HUES48 (cell line): ENCODE data around the gene E2F7.

Source experiments
- H3K27ac ChIP-seq: one replicate; pipeline ENCODE4 v1.7.0; 2013; ENCODE audit warnings: low read depth, low read length, inconsistent platforms
- H3K27me3 ChIP-seq: 2 replicates; pipeline ENCODE4 v1.6.1; 2013; ENCODE audit warnings: mild to moderate bottlenecking, low read length; ENCODE audit not compliant: control insufficient read depth, insufficient read depth
- H3K36me3 ChIP-seq: 2 replicates; pipeline ENCODE4 v1.6.1; 2013; ENCODE audit warnings: low read length; ENCODE audit not compliant: control insufficient read depth, insufficient read depth
- H3K4me1 ChIP-seq: 2 replicates; pipeline ENCODE4 v1.6.1; 2013; ENCODE audit warnings: mild to moderate bottlenecking, low read length; ENCODE audit not compliant: control insufficient read depth, insufficient read depth
- H3K4me3 ChIP-seq: 2 replicates; pipeline ENCODE4 v1.5.1; 2013; ENCODE audit warnings: mild to moderate bottlenecking, low read depth, low read length
- H3K9ac ChIP-seq: 2 replicates; pipeline ENCODE4 v1.6.1; 2013; ENCODE audit warnings: mild to moderate bottlenecking, low read depth, low read length, moderate library complexity
- H3K9me3 ChIP-seq: 2 replicates; pipeline ENCODE4 v1.6.1; 2013; ENCODE audit warnings: low read length; ENCODE audit not compliant: control insufficient read depth, insufficient read depth

E2F7 gene

GRCh38 chr12:77013091-77013490 lies 52.3 kb downstream of the E2F7 start:
- Histone ChIP-seq H3K27ac (no peak overlapping the region), H3K36me3 (peaks cover 3% of the 10 kb centered on the region; the same call in 1 of the 2 replicates), H3K4me1 (peaks cover 10% of the 10 kb centered on the region), H3K27me3 (no peaks in the 10 kb centered on the region), H3K9ac (no peak overlapping the region), H3K9me3 (no peaks in the 10 kb centered on the region), H3K4me3 (no peak overlapping the region)

- no peaks in the 10 kb centered on the region for H3K4me1 ChIP-seq
- no peak overlapping the region for H3K27ac ChIP-seq
- no peaks in the 10 kb centered on the region for H3K27me3 ChIP-seq
- H3K36me3 ChIP-seq, result no peaks in the 10 kb centered on the region
- no peak overlapping the region for H3K9ac ChIP-seq
- no peaks in the 10 kb centered on the region for H3K9me3 ChIP-seq
- no peak overlapping the region for H3K4me3 ChIP-seq
These were observed 54.4 kb downstream of the E2F7 start for GRCh38 chr12:77010691-77011548.

DNA sequence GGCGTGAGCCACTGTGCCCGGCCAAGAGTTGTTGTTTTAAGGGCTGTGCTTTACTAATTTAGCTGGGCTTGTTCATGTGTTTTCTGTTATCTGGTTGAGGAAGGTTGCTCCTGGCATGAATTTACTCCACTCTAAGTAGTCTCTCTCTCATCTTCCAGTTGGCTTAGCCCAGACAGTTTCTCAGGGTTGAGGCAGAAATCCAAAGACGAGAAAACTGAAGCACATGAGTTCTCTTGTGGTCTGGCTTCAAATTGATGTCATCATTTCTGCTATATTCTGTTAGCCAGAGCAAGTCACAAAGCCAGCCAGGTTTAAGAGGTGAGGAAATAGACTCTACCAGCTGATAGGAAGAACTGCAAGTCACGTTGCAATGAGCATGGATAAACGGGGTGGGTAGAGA lies 57.9 kb downstream of the E2F7 start:
- no peaks in the 10 kb centered on the region for H3K36me3 ChIP-seq
- no peaks in the 10 kb centered on the region for H3K4me1 ChIP-seq
- H3K27ac ChIP-seq, result no peak overlapping the region
- H3K9ac ChIP-seq, result no peak overlapping the region
- H3K9me3 ChIP-seq, result no peaks in the 10 kb centered on the region
- H3K4me3 ChIP-seq, result no peak overlapping the region
- no peaks in the 10 kb centered on the region for H3K27me3 ChIP-seq

GRCh38 chr12:77005611-77006098 lies 59.7 kb downstream of the E2F7 start:
- Histone ChIP-seq H3K9me3 (no peaks in the 10 kb centered on the region), H3K4me1 (no peaks in the 10 kb centered on the region), H3K27ac (no peak overlapping the region), H3K36me3 (no peaks in the 10 kb centered on the region), H3K9ac (no peak overlapping the region), H3K4me3 (no peak overlapping the region), H3K27me3 (no peaks in the 10 kb centered on the region)

DNA sequence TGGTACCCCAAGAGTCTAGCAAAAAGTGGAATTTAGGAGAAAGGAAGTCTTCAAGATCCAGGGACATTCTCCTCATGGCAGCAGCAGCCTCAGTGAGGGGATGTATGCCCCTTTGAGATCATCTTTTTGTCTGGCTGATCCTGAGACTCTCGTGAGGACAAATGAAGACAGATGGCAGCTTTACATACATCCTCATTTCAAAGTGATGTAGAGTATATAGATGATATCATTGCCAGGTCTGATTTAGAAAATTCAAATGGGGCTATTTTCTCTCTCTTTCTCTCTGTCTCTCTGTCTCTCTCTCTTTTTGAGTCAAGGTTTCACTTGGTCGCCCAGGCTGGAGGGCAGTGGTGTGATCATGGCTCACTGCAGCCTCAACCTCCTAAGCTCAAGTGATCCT lies 61.5 kb downstream of the E2F7 start:
- H3K27ac ChIP-seq, result no peak overlapping the region
- no peaks in the 10 kb centered on the region for H3K27me3 ChIP-seq
- no peak overlapping the region for H3K4me3 ChIP-seq
- H3K9ac ChIP-seq, result no peak overlapping the region
- no peaks in the 10 kb centered on the region for H3K9me3 ChIP-seq
- H3K36me3 ChIP-seq, result no peaks in the 10 kb centered on the region
- no peaks in the 10 kb centered on the region for H3K4me1 ChIP-seq

- H3K36me3 ChIP-seq, result no peaks in the 10 kb centered on the region
- no peak overlapping the region for H3K27ac ChIP-seq
- no peaks in the 10 kb centered on the region for H3K4me1 ChIP-seq
- H3K27me3 ChIP-seq, result no peaks in the 10 kb centered on the region
- no peak overlapping the region for H3K4me3 ChIP-seq
- no peak overlapping the region for H3K9ac ChIP-seq
- H3K9me3 ChIP-seq, result no peaks in the 10 kb centered on the region
These were observed 62.1 kb downstream of the E2F7 start for GRCh38 chr12:77003246-77003645.

GRCh38 chr12:77002382-77002781 lies 63.0 kb downstream of the E2F7 start:
- Histone ChIP-seq H3K36me3 (no peaks in the 10 kb centered on the region), H3K9me3 (no peaks in the 10 kb centered on the region), H3K27ac (no peak overlapping the region), H3K27me3 (no peaks in the 10 kb centered on the region), H3K4me3 (no peak overlapping the region), H3K4me1 (no peaks in the 10 kb centered on the region), H3K9ac (no peak overlapping the region)

- no peak overlapping the region for H3K27ac ChIP-seq
- no peaks in the 10 kb centered on the region for H3K27me3 ChIP-seq
- no peaks in the 10 kb centered on the region for H3K4me1 ChIP-seq
- no peak overlapping the region for H3K4me3 ChIP-seq
- H3K36me3 ChIP-seq, result no peaks in the 10 kb centered on the region
- H3K9me3 ChIP-seq, result no peaks in the 10 kb centered on the region
- no peak overlapping the region for H3K9ac ChIP-seq
These were observed 64.1 kb downstream of the E2F7 start for GRCh38 chr12:77001276-77001675.

GRCh38 chr12:76998908-76999556 lies 66.3 kb downstream of the E2F7 start:
- Histone ChIP-seq H3K27me3 (no peaks in the 10 kb centered on the region), H3K4me1 (no peaks in the 10 kb centered on the region), H3K27ac (no peak overlapping the region), H3K4me3 (no peak overlapping the region), H3K9me3 (no peaks in the 10 kb centered on the region), H3K9ac (no peak overlapping the region), H3K36me3 (no peaks in the 10 kb centered on the region)

DNA sequence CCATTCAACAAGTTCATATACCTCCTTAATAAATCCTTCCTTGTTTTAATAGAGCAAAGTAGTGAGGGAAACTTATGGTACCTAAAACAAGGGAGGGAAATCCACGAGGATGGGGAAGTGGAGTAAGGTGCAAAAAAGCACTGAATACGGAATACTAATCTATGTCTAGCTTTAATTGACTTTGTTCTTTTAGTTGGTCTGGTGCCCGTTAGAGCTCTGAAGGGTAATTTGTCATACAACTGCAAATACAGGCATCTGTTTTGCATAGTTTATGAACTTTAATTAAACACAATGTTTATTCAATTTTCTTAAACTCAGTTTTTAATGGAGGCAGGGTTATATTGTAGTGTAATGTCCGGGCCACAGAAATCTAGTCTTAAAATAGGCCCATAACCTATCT lies 67.0 kb downstream of the E2F7 start:
- no peak overlapping the region for H3K27ac ChIP-seq
- no peaks in the 10 kb centered on the region for H3K36me3 ChIP-seq
- H3K9me3 ChIP-seq, result no peaks in the 10 kb centered on the region
- H3K4me3 ChIP-seq, result no peak overlapping the region
- H3K4me1 ChIP-seq, result no peaks in the 10 kb centered on the region
- H3K9ac ChIP-seq, result no peak overlapping the region
- H3K27me3 ChIP-seq, result no peaks in the 10 kb centered on the region

GRCh38 chr12:76997011-76997780 lies 68.2 kb downstream of the E2F7 start:
- Histone ChIP-seq H3K9me3 (no peaks in the 10 kb centered on the region), H3K27ac (no peak overlapping the region), H3K36me3 (no peaks in the 10 kb centered on the region), H3K9ac (no peak overlapping the region), H3K4me3 (no peak overlapping the region), H3K27me3 (no peaks in the 10 kb centered on the region), H3K4me1 (no peaks in the 10 kb centered on the region)
